Activated CD8-positive, alpha-beta memory T cell treated with anti-CD3 and anti-CD28 coated beads, Interleukin-2, amount 50 U/mL, for 24 hours (primary cell): ENCODE results near the gene LAG3.

Experiments used
- DNase-seq: peaks from one replicate; pipeline ENCODE4 v3.0.0-alpha.2; 2020; ENCODE audit errors: extremely low read depth

The LAG3 gene

GRCh38 chr12:6790496-6791150 is 18.3 kb downstream of the LAG3 start:
- no peak for DNase-seq

GRCh38 chr12:6791931-6792520 is 19.7 kb downstream of the LAG3 start:
- no peak for DNase-seq

DNA sequence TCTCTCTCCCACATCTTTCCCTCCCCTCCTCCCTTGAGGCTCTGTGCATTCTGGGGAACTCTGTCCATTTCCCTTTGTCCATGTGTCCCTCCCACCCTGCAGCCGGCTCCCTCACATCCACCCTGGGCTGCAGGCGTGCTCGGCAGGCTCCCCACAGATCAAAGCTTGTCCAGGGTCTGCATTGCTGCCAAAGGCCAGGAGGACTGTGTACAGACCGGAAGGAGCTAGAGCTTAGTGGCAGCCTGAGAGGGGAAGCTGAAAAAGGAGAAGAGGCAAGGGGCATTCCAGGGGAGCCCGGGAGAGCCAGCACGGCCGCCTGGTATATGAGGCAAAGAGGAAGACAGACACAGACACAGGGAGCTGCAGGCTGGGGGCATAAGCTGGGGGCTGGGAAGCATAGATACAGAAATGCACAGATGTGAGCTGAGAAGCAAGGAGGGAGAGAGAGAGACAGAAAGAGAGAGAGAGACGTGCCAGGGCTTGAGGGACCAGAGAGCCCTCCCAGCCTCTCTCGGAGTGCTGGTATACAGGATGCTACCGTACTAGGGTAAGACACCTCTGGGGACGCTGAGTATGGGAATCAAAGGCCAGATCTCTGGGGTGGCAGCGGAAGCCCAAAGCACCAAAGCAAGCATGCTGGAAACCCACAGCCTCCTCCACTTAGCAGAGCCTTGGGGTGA is 20.3 kb downstream of the LAG3 start:
- DNase-seq: no peak

DNA sequence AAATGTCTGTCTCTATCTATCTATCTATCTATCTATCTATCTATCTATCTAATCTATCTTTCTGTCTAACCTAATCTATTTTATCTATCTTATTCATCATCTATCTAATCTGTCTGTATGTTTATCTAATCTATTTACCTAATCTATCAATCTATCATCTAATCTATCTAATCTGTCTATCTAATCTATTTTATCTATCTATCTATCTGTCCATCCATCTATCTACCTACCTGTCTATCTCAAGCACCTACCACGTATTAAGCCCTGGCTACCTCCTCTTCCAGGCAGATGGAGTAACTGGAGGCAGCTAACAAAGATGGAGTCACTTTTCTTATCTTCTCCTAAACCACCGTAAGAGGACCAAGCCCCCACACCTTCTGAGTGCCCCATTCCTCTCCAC is 22.8 kb downstream of the LAG3 start:
- no peak for DNase-seq

DNA sequence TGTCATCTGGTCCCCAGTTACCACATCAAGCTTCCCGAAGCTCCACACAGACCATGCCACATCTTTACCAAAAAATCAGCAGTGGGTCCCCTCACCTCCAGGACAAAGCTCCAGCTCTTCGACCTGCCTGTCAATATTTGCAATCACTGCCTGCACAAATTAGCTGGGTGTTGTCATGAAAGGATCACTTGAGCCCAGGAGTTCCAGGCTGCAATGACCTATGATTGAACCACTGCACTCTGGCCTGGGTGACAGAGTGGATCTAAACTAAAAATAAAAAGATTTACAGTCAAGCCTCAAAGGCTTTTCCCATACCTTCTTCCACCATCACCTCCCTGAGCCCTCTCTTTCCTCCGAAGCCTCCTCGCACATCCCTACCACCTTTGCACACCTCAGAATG is 24.3 kb downstream of the LAG3 start:
- DNase-seq: no peak

- DNase-seq: no peak
These were observed 26.8 kb downstream of the LAG3 start for GRCh38 chr12:6799147-6799546.

GRCh38 chr12:6807170-6807569 is 34.9 kb downstream of the LAG3 start:
- no peak for DNase-seq

DNA sequence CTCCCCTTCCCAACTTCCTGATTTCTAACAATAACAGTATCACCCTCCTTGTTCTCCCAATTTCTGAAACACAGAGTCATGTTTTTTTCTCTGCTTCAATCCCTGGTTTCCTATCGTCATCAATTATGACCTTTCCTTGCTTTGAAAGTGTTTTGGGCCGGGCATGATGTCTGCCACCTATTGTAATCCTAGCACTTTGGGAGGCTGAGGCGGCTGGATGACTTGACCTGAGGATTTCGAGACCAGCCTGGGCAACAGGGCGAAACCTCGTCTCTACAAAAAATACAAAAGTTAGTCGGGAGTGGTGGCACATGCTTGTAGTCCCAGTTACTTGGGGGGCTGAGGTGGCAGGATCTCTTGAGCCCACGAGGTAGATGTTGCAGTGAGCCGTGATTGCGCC is 36.7 kb downstream of the LAG3 start:
- DNase-seq: no peak

- no peak for DNase-seq
These were observed 38.4 kb downstream of the LAG3 start for GRCh38 chr12:6810758-6811157.

- DNase-seq: no peak
These were observed 41.0 kb downstream of the LAG3 start for GRCh38 chr12:6813363-6813762.

DNA sequence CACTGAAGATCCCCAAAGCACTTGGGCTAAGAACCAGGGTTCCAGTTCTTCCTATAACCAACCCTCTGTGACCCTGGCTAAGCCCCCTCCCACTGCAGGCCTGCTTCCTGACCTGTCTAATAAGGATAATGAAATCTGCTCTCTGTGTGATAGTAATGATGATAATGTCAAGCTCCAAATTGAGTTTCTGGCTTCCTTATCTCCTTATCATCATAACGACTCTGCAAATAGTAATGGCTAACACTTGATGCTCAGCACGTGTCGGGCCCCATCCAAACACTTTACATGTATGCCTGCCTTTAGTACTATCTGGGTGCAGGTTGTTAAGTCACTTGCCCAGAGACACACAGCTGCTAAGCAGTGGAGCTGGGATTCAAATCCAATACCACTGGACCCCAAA is 44.3 kb downstream of the LAG3 start:
- no peak for DNase-seq

DNA sequence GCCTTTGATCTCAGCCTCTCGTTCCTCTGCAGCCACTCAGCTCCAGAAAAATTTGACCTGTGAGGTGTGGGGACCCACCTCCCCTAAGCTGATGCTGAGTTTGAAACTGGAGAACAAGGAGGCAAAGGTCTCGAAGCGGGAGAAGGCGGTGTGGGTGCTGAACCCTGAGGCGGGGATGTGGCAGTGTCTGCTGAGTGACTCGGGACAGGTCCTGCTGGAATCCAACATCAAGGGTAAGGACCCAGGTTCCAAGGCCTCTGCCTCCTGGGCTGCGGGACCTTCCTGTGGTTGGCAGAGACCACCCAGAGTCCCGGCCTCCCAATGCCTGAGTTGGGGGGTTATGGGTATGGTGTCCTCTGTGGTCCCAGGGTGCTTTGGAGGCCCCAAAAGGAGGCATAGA is 44.8 kb downstream of the LAG3 start:
- no peak for DNase-seq

GRCh38 chr12:6817662-6818157 is 45.4 kb downstream of the LAG3 start:
- no peak for DNase-seq

DNA sequence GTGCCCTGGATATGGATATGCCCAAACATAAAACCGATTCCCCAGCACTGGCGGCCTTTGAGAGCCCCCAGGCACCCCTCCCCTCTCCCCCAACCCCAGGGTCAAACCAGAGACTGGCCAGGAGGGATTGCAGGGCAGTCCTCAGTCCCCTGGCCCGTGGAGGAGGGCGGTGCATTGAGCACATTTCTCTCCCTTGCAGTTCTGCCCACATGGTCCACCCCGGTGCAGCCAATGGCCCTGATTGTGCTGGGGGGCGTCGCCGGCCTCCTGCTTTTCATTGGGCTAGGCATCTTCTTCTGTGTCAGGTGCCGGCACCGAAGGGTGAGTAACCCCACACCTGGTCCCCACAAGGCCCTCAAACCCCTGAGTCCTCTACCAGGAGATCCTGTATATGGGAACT is 45.9 kb downstream of the LAG3 start:
- DNase-seq: no peak

DNA sequence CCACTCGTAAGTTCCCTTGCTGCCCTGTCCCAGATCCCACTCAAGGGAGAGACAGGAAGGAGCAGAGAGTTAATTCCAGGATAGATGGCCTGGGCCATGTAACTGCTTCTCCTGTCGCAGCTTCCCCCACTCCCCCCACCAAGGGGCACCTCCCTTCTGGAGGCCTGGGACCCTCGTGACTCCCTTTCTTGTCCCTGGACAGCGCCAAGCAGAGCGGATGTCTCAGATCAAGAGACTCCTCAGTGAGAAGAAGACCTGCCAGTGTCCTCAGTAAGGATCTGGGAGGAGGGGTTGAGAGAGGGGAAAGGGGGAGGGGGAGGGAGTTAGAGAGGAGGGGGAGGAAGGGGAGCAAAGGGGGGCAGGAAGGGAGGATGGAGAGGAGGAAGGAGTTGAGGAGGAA is 46.3 kb downstream of the LAG3 start:
- DNase-seq: no peak

DNA sequence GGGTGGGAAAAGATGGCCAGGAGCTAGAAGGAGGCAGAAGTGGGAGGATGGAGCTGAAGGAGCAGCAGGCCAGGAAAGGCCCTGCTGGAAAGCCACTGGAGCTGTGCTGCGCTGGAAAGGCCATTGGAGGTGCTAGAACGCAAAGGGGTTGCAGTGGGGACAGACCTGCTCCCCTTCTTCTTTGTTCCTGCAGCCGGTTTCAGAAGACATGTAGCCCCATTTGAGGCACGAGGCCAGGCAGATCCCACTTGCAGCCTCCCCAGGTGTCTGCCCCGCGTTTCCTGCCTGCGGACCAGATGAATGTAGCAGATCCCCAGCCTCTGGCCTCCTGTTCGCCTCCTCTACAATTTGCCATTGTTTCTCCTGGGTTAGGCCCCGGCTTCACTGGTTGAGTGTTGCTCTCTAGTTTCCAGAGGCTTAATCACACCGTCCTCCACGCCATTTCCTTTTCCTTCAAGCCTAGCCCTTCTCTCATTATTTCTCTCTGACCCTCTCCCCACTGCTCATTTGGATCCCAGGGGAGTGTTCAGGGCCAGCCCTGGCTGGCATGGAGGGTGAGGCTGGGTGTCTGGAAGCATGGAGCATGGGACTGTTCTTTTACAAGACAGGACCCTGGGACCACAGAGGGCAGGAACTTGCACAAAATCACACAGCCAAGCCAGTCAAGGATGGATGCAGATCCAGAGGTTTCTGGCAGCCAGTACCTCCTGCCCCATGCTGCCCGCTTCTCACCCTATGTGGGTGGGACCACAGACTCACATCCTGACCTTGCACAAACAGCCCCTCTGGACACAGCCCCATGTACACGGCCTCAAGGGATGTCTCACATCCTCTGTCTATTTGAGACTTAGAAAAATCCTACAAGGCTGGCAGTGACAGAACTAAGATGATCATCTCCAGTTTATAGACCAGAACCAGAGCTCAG is 47.0 kb downstream of the LAG3 start:
- no peak for DNase-seq

DNA sequence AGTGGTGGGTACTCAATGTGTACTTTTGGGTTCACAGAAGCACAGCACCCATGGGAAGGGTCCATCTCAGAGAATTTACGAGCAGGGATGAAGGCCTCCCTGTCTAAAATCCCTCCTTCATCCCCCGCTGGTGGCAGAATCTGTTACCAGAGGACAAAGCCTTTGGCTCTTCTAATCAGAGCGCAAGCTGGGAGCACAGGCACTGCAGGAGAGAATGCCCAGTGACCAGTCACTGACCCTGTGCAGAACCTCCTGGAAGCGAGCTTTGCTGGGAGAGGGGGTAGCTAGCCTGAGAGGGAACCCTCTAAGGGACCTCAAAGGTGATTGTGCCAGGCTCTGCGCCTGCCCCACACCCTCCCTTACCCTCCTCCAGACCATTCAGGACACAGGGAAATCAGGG is 47.8 kb downstream of the LAG3 start:
- DNase-seq: no peak

DNA sequence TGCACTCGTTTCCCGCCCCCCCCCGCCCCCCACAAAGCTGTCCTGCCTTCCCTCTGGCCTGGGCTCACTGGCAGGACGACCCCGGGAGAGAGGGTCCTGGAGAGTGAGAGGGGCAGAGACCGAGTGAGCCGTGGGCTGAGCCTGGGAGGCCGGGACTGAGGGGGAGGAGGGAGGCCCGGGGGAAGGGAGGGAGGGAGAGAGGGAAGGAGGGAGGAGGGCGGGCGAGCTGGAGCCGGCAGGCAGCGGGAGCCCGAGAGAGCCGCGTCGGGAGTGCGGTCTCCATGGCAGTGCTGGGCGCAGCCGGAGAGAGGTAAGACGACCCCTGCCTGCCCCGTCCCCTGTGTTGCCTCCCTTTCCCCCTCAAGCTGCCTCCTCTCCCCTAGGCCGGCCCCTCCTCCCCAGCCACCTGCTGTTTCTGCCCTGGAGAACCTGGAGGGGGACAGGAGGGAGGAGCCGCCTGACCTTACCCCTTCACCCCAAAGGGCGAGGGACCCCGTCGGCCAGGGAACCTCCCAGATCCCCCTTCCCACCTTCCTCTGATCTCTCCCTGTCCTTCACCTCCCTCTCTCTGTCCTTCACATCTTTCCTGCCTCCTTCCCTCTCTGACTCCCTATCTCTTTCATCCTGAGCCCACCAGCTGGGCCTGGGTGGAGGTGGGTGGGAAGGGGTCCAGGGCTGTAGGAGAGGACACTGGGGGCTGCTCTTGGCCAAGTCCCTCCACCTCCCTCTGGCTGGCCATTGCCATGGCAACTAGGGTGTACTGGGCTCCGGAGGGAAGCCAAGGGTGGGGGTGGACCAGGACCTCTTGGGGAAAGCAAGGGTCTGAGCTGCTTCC is 49.5 kb downstream of the LAG3 start, which contains the start of gene GPR162:
GPR162 (plus strand) TSS at position 231 of the 835 bp plus-strand sequence. CDS start 2,078 bp downstream, outside the sequence.
- no peak for DNase-seq

GRCh38 chr12:6822426-6823135 is 50.3 kb downstream of the LAG3 start:
- no peak for DNase-seq
